Hepatocyte (in vitro differentiated cells): ENCODE measurements around the gene HYAL3.

Experiments used
- CTCF ChIP-seq: fragments of 200-600 bp; sonication (generic); IDR thresholded peaks from 2 replicates; pipeline ENCODE4 v1.5.1; 2016; ENCODE audit warnings: antibody characterized with exemption, mild to moderate bottlenecking; ENCODE audit not compliant: poor library complexity
- EZH2 ChIP-seq: fragments of 200-600 bp; sonication (generic); IDR thresholded peaks from 2 replicates; pipeline ENCODE4 v1.6.1; 2016; ENCODE audit warnings: antibody characterized with exemption, mild to moderate bottlenecking, borderline replicate concordance
- EZH2phosphoT487 ChIP-seq: fragments of 200-600 bp; sonication (generic); IDR thresholded peaks from one replicate; pipeline ENCODE4 v1.6.1; 2018; ENCODE audit warnings: antibody characterized with exemption, mild to moderate bottlenecking, low read depth, moderate library complexity; ENCODE audit not compliant: unreplicated experiment, severe bottlenecking

GRCh38 chr3:50266836-50267235 lies 32.4 kb downstream of the HYAL3 start:
- TF ChIP-seq CTCF, result no peak
- TF ChIP-seq EZH2, result no peak
- TF ChIP-seq EZH2phosphoT487, result no peak
